B cell (primary cell): ENCODE measurements around the gene GPR52. TPM values are rescaled to one million over a fixed set of nuclear protein-coding genes. Genes with fewer than 3 reads are reported as not detected.

Source experiments
- ATAC-seq: fragments of 200-7000 bp; cut with Tn5 transposase; one replicate; pipeline ENCODE4 v1.10.0; 2021; ENCODE audit warnings: low read depth, mild to moderate bottlenecking, moderate number of reproducible peaks, moderate library complexity
- CTCF ChIA-PET: fragments of 350-600 bp; sonication (Branson Sonifier 250); formaldehyde crosslinking; loops from one replicate; lab custom pipeline; 2021; ENCODE audit warnings: antibody characterized with exemption, inconsistent platforms; lab: Charles Lee
- POLR2A ChIA-PET: fragments of 350-600 bp; sonication (Branson Sonifier 250); formaldehyde crosslinking; loops from one replicate; lab custom pipeline; 2021; ENCODE audit warnings: antibody characterized with exemption; lab: Charles Lee
- DNase-seq: peaks from one replicate; pipeline ENCODE4 v3.0.0; 2013
- H2AFZ ChIP-seq: 2 replicates; pipeline ENCODE4 v1.6.1; 2012; ENCODE audit warnings: mild to moderate bottlenecking, low read depth, low read length; ENCODE audit not compliant: insufficient read depth, poor library complexity, severe bottlenecking
- H3K27ac ChIP-seq, 2 donors: 1 replicate in 1 of 2; 2 replicates in 1 of 2; pipeline ENCODE4 v1.5.1; 2012 to 2013; ENCODE audit warnings: low read length in 2 of 2, mild to moderate bottlenecking in 2 of 2, moderate library complexity in 1 of 2
- H3K27me3 ChIP-seq, 4 experiments: fragments of 200-600 bp in 1 of 4; sonication (generic) in 1 of 4; replicated peaks in 1 of 4; 1 replicate in 2 of 4; 2 replicates in 2 of 4; pipeline versions ENCODE4 v1.6.1 to v1.7.0; 2013 to 2016; ENCODE audit warnings: low read length in 3 of 4, mild to moderate bottlenecking in 2 of 4, mixed read lengths in 1 of 4, moderate library complexity in 1 of 4; ENCODE audit not compliant: insufficient read depth in 4 of 4, control insufficient read depth in 3 of 4; ENCODE audit errors: control extremely low read depth in 1 of 4
- H3K36me3 ChIP-seq, 2 experiments: replicated peaks in 1 of 2; 1 replicate in 1 of 2; 2 replicates in 1 of 2; pipeline versions ENCODE4 v1.6.1 to v1.7.1; 2013; ENCODE audit warnings: low read length in 1 of 2; ENCODE audit not compliant: insufficient read depth in 2 of 2, control insufficient read depth in 1 of 2; ENCODE audit errors: control extremely low read depth in 1 of 2, extremely low read depth in 1 of 2
- H3K4me1 ChIP-seq, 2 donors: fragments of 200-600 bp in 1 of 2; sonication (generic) in 1 of 2; 1 replicate in 1 of 2; 2 replicates in 1 of 2; pipeline versions ENCODE4 v1.5.1 to v1.6.1; 2013 to 2017; ENCODE audit warnings: low read length in 2 of 2; ENCODE audit not compliant: control insufficient read depth in 2 of 2, insufficient read depth in 2 of 2
- H3K4me2 ChIP-seq: replicated peaks from 2 replicates; pipeline ENCODE3; 2012; ENCODE audit warnings: mild to moderate bottlenecking, low read depth, low read length; ENCODE audit not compliant: poor library complexity, severe bottlenecking
- H3K4me3 ChIP-seq, 5 experiments: fragments of 200-600 bp in 1 of 5; sonication (generic) in 1 of 5; 1 replicate in 3 of 5; 2 replicates in 2 of 5; pipeline versions ENCODE4 v1.5.1 to v1.7.0; 2011 to 2016; ENCODE audit warnings: low read length in 4 of 5, mild to moderate bottlenecking in 4 of 5, low read depth in 2 of 5, control low read depth in 1 of 5, moderate library complexity in 1 of 5; ENCODE audit not compliant: insufficient read depth in 1 of 5; ENCODE audit errors: control extremely low read depth in 1 of 5, extremely low read depth in 1 of 5
- H3K79me2 ChIP-seq: fragments of 200-600 bp; sonication (generic); one replicate; pipeline ENCODE4 v1.6.0; 2016; ENCODE audit warnings: low read length; ENCODE audit not compliant: control insufficient read depth, insufficient read depth
- H3K9ac ChIP-seq: fragments of 200-600 bp; sonication (generic); 2 replicates; pipeline ENCODE4 v1.6.1; 2017; ENCODE audit warnings: mild to moderate bottlenecking, low read length, moderate library complexity
- H3K9me3 ChIP-seq, 3 donors: one replicate each; pipeline versions ENCODE4 v1.6.1 to v1.7.1; 2013; ENCODE audit warnings: low read length in 2 of 3; ENCODE audit not compliant: control insufficient read depth in 2 of 3, insufficient read depth in 1 of 3; ENCODE audit errors: control extremely low read depth in 1 of 3
- H4K20me1 ChIP-seq: 2 replicates; pipeline ENCODE4 v1.6.0; 2012; ENCODE audit warnings: mild to moderate bottlenecking, low read length; ENCODE audit not compliant: insufficient read depth, control insufficient read depth, poor library complexity, severe bottlenecking
- H3K27ac Mint-ChIP-seq: one replicate; pipeline ENCODE4 v1.8.0; 2021; ENCODE audit warnings: mixed read lengths
- H3K27me3 Mint-ChIP-seq: one replicate; pipeline ENCODE4 v1.8.0; 2021; ENCODE audit warnings: mixed read lengths
- H3K4me1 Mint-ChIP-seq: one replicate; pipeline ENCODE4 v1.8.0; 2021; ENCODE audit warnings: mixed read lengths
- H3K4me3 Mint-ChIP-seq: one replicate; pipeline ENCODE4 v1.8.0; 2021; ENCODE audit warnings: mixed read lengths
- H3K9me3 Mint-ChIP-seq: one replicate; pipeline ENCODE4 v1.8.0; 2022; ENCODE audit warnings: mixed read lengths; ENCODE audit not compliant: insufficient read depth
- EZH2 ChIP-seq: IDR thresholded peaks from 2 replicates; pipeline ENCODE4 v1.6.1; 2012; ENCODE audit warnings: borderline replicate concordance, low read depth, mild to moderate bottlenecking, moderate library complexity, low read length; ENCODE audit not compliant: insufficient read depth, poor library complexity, severe bottlenecking
- WGBS: methylation state at CpG from one replicate; pipeline ENCODE4 v1.1.5; 2013; ENCODE audit warnings: missing lambda C conversion rate; ENCODE audit not compliant: insufficient coverage; 5-methylcytosine and 5-hydroxymethylcytosine counted together
- intact Hi-C: fragments of 100-400 bp; cut with micrococcal nuclease; formaldehyde crosslinking; loops from one replicate; pipeline ENCODE4 v1.10.0; 2022
- polyA plus RNA-seq: library from polyadenylated mRNA; depleted of rRNA; stranded (reverse); fragments of >200 nt; gene quantifications from 2 replicates; pipeline ENCODE4 v1.2.3, GENCODE V29; 2012
- total RNA-seq, 2 donors: library from RNA; stranded (reverse); fragments of 120-200 nt in 1 of 2; gene quantifications; 1 replicate in 1 of 2; 2 replicates in 1 of 2; pipeline versions ENCODE4 v1.2.3 to v1.2.4, GENCODE V29; 2013 to 2022
- TF ChIP-seq, protein P1 (sequence below): fragments of 200-600 bp; IDR thresholded peaks from one replicate; pipeline ENCODE4 v1.8.0; 2022; ENCODE audit warnings: antibody characterized with exemption, mild to moderate bottlenecking

GPR52 gene
- total and polyA plus RNA-seq, 2 donors (not counting 1 experiment from before 2014, with no cell fraction given) = 0.57 to 12.1 TPM

DNA sequence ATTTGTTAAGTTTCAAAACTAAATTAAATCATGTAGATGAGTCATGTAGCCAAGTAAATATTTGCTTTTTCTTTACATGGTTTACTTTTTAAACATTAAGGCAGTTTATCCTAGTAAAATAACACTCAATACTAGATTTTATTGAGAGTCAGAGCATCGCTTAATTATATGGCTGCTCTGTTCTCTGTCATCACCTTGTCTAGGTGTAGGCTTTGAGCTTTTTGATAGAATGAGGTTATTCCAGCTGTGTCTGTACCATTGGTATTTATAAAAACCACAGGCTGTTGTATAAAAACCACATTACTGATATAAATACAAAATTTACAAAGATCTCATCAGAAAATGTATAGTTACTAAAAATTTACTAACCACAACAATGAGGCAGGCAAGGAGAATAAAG lies 42.5 kb upstream of the GPR52 start:
- H3K4me2 ChIP-seq = no peak overlapping the region
- POLR2A ChIA-PET = no interaction called here
- intact Hi-C loops = no loop called here
- Mint-ChIP-seq H3K9me3 (peaks cover 4% of the 10 kb centered on the region), H3K27me3 (no peaks in the 10 kb centered on the region), H3K4me3 (no peak overlapping the region), H3K4me1 (peaks cover 16% of the 10 kb centered on the region), H3K27ac (no peak overlapping the region)
- H3K9ac ChIP-seq = no peak overlapping the region
- CTCF ChIA-PET = no interaction called here
- H3K79me2 ChIP-seq = no peaks in the 10 kb centered on the region
- no peak for ATAC-seq
- H3K9me3 ChIP-seq = no peaks in the 10 kb centered on the region
- DNase-seq = no peak
- no peak overlapping the region for H3K4me3 ChIP-seq
- no peak overlapping the region for H3K27ac ChIP-seq
- H2AFZ ChIP-seq = no peak overlapping the region
- peaks cover 0 to 4% of the 10 kb centered on the region in 2 experiments for H3K36me3 ChIP-seq
- H4K20me1 ChIP-seq = no peaks in the 10 kb centered on the region
- no peaks in the 10 kb centered on the region for H3K27me3 ChIP-seq
- TF ChIP-seq, protein P1, sequence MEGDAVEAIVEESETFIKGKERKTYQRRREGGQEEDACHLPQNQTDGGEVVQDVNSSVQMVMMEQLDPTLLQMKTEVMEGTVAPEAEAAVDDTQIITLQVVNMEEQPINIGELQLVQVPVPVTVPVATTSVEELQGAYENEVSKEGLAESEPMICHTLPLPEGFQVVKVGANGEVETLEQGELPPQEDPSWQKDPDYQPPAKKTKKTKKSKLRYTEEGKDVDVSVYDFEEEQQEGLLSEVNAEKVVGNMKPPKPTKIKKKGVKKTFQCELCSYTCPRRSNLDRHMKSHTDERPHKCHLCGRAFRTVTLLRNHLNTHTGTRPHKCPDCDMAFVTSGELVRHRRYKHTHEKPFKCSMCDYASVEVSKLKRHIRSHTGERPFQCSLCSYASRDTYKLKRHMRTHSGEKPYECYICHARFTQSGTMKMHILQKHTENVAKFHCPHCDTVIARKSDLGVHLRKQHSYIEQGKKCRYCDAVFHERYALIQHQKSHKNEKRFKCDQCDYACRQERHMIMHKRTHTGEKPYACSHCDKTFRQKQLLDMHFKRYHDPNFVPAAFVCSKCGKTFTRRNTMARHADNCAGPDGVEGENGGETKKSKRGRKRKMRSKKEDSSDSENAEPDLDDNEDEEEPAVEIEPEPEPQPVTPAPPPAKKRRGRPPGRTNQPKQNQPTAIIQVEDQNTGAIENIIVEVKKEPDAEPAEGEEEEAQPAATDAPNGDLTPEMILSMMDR = no peak
- TF ChIP-seq EZH2 = no peak
- H3K4me1 ChIP-seq = no peaks in the 10 kb centered on the region
- whole genome bisulfite sequencing = no CpG with 5 or more reads among the region's 1 CpG

DNA sequence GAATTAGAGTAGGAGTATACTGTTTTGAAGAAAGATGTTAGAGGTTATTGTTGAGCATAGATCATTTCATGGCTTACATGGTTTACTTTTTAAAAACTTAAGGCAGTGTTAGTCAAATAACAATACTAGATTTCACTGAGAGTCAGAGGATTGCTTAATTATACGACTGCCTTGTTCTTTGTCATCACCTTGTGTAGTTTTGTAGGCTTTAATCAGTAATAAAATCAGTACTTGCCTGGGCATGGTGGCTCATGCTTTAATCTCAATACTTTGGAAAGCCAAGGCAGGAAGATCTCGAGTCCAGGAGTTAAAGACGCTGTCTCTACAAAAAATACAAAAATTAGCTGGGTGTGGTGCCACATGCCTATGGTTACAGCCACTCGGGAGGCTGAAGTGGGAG lies 41.3 kb upstream of the GPR52 start:
- H2AFZ ChIP-seq = no peak overlapping the region
- H3K4me3 ChIP-seq = no peak overlapping the region
- H3K9me3 Mint-ChIP-seq = peaks cover 4% of the 10 kb centered on the region
- no peak for DNase-seq
- peaks cover 5% of the 10 kb centered on the region for H3K79me2 ChIP-seq
- H3K36me3 ChIP-seq = peaks cover 0 to 4% of the 10 kb centered on the region in 2 experiments
- no peak overlapping the region for H3K27ac ChIP-seq
- H3K27me3 ChIP-seq = no peaks in the 10 kb centered on the region
- peaks cover 2% of the 10 kb centered on the region for H4K20me1 ChIP-seq
- TF ChIP-seq, protein P1 = no peak
- TF ChIP-seq EZH2 = no peak
- peaks cover 22% of the 10 kb centered on the region for H3K4me1 Mint-ChIP-seq
- H3K4me2 ChIP-seq = no peak overlapping the region
- intact Hi-C loops = no loop called here
- no peak overlapping the region for H3K27ac Mint-ChIP-seq
- POLR2A ChIA-PET = no interaction called here
- no peak overlapping the region for H3K9ac ChIP-seq
- no peak overlapping the region for H3K4me3 Mint-ChIP-seq
- WGBS = 100% methylated on average over 2 of the region's 4 CpGs
- H3K9me3 ChIP-seq = no peaks in the 10 kb centered on the region
- no peaks in the 10 kb centered on the region for H3K4me1 ChIP-seq
- no peak for ATAC-seq
- H3K27me3 Mint-ChIP-seq = no peaks in the 10 kb centered on the region
- CTCF ChIA-PET = no interaction called here
